Transverse colon (tissue), 3 donors: ENCODE data around the gene OLFML2A.

Experiments
- POLR2A ChIP-seq: fragments of 450-650 bp; IDR thresholded peaks from one replicate; pipeline ENCODE4 v1.6.1; 2016; ENCODE audit warnings: antibody characterized with exemption, mild to moderate bottlenecking, moderate library complexity
- TF ChIP-seq, protein P1 (sequence below), 5 experiments: fragments of 200-600 bp in 3 of 5; fragments of 450-650 bp in 2 of 5; sonication (generic) in 3 of 5; IDR thresholded peaks; 1 replicate in 2 of 5; 2 replicates in 3 of 5; pipeline ENCODE4 v1.5.1; 2016 to 2017; ENCODE audit warnings: antibody characterized with exemption in 5 of 5, inconsistent platforms in 3 of 5, mild to moderate bottlenecking in 2 of 5, moderate library complexity in 1 of 5

DNA sequence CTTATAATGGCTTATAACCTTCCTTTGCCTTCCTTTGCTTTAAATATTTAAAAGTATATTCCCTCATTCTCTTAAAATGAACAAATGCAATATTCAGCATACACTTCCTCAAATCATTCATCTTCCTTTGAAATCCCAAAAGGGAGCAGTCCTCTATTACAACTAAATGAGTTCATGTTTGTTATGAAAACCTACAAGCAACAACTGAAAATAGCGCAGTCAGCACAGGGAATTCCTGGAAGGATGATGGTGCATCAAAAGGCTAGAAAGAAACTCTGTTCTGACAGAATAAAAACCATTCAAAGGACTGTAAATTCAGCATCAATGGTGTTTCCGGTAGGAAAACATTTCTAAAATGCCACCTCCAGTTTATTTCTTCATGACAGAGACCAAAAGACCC, 9.1 kb upstream of the OLFML2A start:
- TF ChIP-seq POLR2A = no peak
- TF ChIP-seq, protein P1, sequence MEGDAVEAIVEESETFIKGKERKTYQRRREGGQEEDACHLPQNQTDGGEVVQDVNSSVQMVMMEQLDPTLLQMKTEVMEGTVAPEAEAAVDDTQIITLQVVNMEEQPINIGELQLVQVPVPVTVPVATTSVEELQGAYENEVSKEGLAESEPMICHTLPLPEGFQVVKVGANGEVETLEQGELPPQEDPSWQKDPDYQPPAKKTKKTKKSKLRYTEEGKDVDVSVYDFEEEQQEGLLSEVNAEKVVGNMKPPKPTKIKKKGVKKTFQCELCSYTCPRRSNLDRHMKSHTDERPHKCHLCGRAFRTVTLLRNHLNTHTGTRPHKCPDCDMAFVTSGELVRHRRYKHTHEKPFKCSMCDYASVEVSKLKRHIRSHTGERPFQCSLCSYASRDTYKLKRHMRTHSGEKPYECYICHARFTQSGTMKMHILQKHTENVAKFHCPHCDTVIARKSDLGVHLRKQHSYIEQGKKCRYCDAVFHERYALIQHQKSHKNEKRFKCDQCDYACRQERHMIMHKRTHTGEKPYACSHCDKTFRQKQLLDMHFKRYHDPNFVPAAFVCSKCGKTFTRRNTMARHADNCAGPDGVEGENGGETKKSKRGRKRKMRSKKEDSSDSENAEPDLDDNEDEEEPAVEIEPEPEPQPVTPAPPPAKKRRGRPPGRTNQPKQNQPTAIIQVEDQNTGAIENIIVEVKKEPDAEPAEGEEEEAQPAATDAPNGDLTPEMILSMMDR (IDR thresholded peaks at IDR 0.05) = no peak
